ENCODE data around the gene SAP130.

Gene SAP130

GRCh38 chr2:128026448-128027277 is 1.2 kb downstream of the SAP130 start:
- no peak for DNase-seq

GRCh38 chr2:128024816-128025215 is 3.0 kb downstream of the SAP130 start:
- DNase-seq: peak; percentile 33 to 48

- DNase-seq: no peak
Measured at GRCh38 chr2:128017561-128017960, 10.3 kb downstream of the SAP130 start.

- no peak for DNase-seq
Measured at GRCh38 chr2:128016620-128017019, 11.2 kb downstream of the SAP130 start.

GRCh38 chr2:128012698-128013097 is 15.2 kb downstream of the SAP130 start:
- DNase-seq: peak in 1 of 2 donors; percentile 62

- peak; percentile 78 to 84 for DNase-seq
Measured at GRCh38 chr2:128008074-128008672, 19.7 kb downstream of the SAP130 start.

GRCh38 chr2:128004509-128004908 is 23.4 kb downstream of the SAP130 start:
- no peak for DNase-seq

- no peak for DNase-seq
Measured at GRCh38 chr2:128003463-128003862, 24.4 kb downstream of the SAP130 start.

- DNase-seq: no peak
Measured at GRCh38 chr2:127996160-127996559, 31.7 kb downstream of the SAP130 start.

- no peak for DNase-seq
Measured at GRCh38 chr2:127995725-127996124, 32.1 kb downstream of the SAP130 start.

- no peak for DNase-seq
Measured at GRCh38 chr2:127993659-127994058, 34.2 kb downstream of the SAP130 start.

GRCh38 chr2:127991742-127992141 is 36.1 kb downstream of the SAP130 start:
- DNase-seq: no peak

GRCh38 chr2:127986548-127987079 is 41.2 kb downstream of the SAP130 start:
- no peak for DNase-seq

- DNase-seq: no peak
Measured at GRCh38 chr2:127985735-127986134, 42.1 kb downstream of the SAP130 start.

- no peak for DNase-seq
Measured at GRCh38 chr2:127985026-127985734, 42.7 kb downstream of the SAP130 start.

- no peak for DNase-seq
Measured at GRCh38 chr2:127984551-127984950, 43.3 kb downstream of the SAP130 start.

- DNase-seq: no peak
Measured at GRCh38 chr2:127969446-127969845, 58.4 kb downstream of the SAP130 start.

- no peak for DNase-seq
Measured at GRCh38 chr2:127968610-127969339, 59.1 kb downstream of the SAP130 start.

GRCh38 chr2:127961729-127962128 is 66.1 kb downstream of the SAP130 start:
- DNase-seq: no peak

- DNase-seq: no peak
Measured at GRCh38 chr2:127957240-127957639, 70.6 kb downstream of the SAP130 start.

- peak; percentile 69 to 75 for DNase-seq
Measured at GRCh38 chr2:127954857-127955256, 73.0 kb downstream of the SAP130 start.

GRCh38 chr2:127953849-127954248 is 74.0 kb downstream of the SAP130 start:
- no peak for DNase-seq

Data from inflammatory macrophage (primary cell).